HT1080 (cell line): ENCODE results near the gene GSTT4. TPM values are rescaled to one million over a fixed set of nuclear protein-coding genes. Genes with fewer than 3 reads are reported as not detected.
"Not testable (repeated sequence)": the region's sequence is repeated elsewhere in the genome, so short reads cannot be mapped to it uniquely, and the experiment has no call there.

Source experiments
- DNase-seq: peaks from one replicate; pipeline ENCODE4 v3.0.0-alpha.2; 2015; ENCODE audit warnings: low read depth
- polyA plus RNA-seq, 2 experiments: library from polyadenylated mRNA; depleted of rRNA; stranded (reverse); fragments of >200 nt; gene quantifications; 2 replicates each; pipeline ENCODE4 v1.2.3, GENCODE V29; 2015
- total RNA-seq: library from RNA; depleted of rRNA; stranded (reverse); fragments of >200 nt; shearing (Covaris generic); gene quantifications from 2 replicates; pipeline ENCODE4 v1.2.3, GENCODE V29; 2014; rRNA removed

GSTT4 gene
- total RNA-seq, result not detected in 2 replicates
- polyA plus RNA-seq (2015; cell fraction: cytosol; rRNA removed), result not detected in 2 replicates
- polyA plus RNA-seq (2015; cell fraction: nucleus; rRNA removed), result not detected in 2 replicates

DNA sequence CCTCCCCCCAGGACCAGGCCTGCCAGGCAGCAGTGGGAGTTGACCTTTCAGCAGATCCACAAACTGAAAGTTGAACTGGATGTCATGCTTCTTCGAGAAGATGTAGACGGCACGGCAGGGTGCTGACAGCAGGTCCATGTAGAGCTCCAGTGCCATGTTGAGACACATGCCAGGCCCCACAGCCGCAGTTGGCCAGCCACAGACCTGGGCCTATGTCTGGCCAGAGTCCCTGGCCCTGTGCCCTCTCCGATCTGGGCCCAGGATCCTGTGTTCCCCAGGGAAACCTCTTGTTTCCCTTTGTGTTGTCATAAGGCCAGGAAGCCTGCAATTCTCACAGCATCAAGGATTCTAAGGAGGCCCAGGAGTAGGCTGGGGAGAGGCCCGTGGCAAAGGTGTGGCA lies at the start of gene GSTT4:
TSS of gene GSTT4 (minus strand) at position 253 of the 400 bp plus-strand sequence. CDS start at position 156, 97 bp downstream.
- no peak for DNase-seq

DNA sequence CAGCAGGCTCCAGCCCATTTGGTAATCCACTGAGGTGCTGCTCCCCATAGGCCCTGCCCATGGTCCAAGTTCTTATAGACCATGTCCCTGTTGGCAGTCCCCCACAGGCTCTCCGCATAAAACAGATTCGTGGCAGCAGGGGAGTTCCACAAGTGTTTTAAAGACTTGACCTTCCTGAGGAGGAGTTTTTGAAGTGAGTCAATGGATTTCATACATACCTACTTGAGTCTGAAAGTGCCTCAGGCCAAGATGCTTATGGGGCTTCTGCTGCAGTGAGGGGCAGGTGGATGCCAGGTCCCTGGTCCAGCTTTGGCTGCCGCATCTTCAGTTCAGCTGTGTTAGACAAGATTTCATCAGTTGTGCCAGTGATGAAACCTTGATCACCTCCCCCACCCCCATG lies 49.1 kb upstream of the GSTT4 start:
- no peak for DNase-seq

DNA sequence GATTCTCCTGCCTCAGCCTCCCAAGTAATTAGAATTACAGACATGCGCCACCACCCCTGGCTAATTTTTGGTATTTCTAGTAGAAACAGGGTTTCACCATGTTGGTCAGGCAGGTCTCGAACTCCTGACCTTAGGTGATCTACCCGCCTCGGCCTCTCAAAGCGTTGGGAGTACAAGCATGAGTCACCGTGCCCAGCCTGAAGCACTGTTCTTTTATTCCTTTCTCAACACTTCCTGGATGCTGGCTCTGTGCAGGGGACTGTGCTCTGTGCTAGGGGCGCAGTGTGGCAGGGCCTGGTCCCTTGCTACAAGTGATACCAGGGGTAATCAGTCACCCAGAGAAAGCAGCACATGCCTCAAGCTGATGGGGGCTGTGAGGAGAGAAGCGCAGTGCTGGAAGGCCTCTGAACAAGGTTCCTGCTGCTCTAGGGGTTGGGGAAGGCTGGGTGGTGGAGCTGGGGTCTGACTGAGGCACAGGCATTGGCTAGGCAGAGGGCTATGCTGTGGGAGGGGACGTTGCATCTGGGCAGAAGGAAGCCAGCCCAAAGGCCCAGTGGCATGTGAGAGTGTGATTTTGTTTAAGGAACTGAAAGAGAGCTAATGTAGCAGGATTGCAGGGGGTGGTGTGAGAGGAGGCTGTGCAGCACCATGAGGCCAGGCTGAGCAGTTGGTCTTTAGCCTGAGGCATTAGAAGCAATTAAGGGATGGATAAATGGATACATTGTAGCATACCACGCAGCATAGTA lies 48.4 kb upstream of the GSTT4 start:
- no peak for DNase-seq

DNA sequence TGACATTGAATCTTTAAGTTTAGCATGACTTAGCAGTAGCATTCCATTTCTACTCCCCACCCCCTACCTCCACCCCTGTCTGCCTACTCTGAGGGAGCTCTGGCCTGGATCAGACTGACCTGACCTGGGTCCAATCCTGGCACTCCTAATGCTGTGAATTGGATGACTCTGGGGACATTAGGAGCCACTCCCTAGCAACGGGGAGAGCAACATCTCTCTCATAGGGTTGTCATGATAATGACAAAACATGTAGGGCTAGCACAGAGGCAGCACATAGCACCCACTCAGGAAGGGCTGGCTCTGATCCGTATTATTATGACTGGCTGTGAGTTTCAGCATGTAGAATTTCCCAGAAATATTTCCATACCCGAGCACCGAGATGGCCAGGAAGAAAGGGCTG lies 46.3 kb upstream of the GSTT4 start:
- no peak for DNase-seq

DNA sequence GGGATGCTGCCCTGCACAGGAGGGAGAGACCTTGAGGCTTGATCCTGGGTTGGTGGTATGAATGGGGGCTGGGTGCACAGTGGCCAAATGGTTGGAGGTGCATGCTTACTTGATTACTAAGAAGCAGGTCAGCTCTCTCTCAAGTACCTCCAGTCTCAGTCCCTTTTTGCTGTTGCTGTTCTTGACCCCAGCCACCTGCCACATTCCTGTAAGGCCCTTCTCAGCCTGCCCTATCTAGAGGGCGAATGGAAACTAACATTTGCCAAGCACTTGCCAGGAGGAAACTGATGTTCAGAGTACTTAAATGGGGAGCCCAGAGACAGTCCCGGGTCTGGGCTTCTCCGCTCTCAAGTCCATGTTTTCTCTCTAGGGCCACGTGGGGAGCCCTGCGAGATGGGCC lies 45.8 kb upstream of the GSTT4 start:
- no peak for DNase-seq

DNA sequence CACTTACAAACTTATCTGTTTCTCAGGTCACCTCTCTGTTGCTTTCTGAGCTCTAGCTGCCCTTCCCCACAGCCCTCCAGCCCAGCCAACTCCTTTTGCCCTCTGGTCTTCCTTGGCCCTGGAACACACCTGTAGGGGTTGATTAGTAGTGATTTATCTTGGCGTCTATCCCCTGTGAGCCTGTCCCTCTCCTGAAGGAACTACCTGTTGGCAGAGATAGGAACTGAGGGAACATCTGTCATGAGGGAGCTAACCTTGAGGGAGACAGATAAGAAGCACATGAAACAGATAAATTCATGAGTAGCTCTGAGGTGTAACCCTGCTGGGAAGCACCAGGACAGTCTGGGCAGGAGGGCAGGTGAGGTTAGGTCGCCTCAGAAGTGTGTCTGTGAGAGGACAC lies 44.7 kb upstream of the GSTT4 start:
- no peak for DNase-seq

DNA sequence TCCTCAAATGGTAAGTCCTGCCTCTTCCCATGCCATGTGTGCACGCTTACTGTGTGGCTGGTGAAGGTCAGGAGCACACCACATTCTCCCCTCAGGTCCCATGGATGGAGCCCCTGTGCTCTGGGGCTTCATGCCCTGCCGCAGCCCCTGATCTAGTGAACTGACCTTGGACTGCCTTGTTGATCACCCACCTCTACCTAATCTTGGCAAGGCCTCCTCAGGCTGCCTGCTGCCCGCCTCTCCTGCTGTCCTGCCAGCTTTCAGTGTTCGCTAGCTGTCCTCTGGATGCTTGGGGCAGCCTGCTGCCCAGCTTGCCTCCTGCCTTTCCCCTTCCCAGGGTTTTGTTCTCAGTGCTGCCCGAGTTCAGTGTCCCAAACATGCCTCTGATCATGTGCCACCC lies 44.0 kb upstream of the GSTT4 start:
- DNase-seq, result no peak

DNA sequence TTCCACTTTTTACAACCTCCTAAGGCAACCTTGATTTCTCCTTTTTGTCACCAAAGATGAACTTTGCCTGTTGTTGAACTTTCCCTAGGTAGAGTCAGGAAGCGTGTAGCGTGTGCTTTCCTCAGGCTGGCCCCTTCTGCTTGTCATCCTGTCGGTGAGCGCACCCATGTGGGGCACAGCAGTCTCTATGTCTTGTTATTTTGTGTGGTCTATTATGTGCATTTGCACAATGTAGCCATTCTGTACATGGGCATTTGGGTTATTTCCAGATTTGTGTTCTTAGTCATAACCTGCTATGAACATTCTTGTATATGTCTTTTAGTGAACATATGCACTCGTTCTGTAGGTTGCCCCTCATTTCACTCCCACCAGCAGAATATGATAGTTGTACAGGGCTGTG lies 40.8 kb upstream of the GSTT4 start:
- DNase-seq, result no peak

DNA sequence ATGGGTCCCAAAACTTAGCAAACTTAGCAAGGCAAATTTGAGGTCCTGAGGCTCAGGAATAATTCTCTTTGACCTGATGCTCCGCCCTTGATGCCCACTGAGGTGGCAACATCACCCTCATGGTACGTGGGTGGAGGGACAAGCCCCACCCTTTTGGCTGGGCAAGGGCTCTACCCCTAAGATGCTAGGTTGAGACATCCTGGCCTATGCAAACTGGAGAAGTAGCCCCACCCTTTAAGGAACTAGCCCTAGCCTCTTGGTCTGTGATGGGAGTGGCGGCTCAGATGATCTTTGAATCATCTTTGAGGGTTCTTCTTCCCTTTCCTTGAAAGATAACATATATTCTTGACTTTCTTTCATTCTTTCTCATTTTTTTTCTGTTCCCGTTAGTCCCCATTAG lies 38.7 kb upstream of the GSTT4 start:
- no peak for DNase-seq

DNA sequence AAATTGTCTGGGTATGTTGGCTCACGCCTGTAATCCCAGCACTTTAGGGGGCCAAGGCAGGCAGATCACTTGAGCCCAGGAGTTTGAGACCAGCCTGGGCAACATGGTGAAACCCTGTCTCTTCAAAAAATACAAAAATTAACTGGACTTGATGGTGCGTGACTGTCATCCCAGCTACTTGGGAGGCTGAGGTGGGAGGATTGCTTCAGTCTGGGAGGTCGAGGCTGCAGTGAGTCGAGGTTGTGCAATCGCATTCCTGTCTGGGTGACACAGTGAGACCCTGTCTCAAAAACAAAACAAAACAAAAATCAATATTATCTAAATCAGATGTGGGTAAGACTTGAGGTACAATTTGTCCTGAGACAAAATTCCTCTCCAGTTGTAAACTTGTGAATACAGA lies 38.2 kb upstream of the GSTT4 start:
- not testable (repeated sequence) for DNase-seq

DNA sequence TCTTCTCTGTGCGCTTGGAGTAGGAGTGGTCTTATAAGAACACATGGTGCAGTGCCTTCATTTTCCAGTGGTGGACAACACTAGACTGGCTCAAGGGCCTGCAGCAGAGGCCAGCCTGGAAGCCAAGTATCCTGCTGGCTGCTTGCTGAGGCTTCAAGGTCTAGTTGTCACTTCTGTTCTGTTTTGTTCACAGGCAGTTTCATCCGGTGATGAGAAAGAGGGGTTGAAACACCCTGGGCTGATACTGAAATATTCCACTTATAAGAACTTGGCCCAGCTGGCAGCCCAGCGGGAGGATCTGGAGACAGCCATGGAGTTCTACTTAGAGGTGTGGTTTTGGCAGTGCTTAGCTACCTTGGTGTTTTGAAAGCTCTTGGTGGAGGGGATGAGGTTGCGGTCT lies 35.7 kb upstream of the GSTT4 start:
- DNase-seq, result no peak

DNA sequence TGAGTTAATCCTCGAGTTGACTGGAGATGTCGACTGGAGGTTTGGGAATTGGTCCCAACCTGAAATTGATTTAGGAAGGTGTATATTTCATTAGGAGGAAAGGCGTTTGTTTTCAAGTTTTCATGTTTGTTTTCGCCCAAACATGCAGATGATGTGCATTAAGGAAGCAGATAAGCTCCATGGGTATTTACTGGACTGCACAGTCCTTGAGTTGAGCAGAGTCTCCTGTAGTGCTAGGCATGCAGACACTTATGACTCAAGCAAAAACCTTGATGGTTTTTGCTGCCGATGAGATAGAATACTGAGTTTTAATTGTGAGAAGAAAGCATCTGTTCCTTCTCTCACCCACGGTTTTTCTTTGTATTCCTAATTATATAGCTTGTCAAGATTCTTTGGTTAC lies 33.8 kb upstream of the GSTT4 start:
- DNase-seq, result no peak

DNA sequence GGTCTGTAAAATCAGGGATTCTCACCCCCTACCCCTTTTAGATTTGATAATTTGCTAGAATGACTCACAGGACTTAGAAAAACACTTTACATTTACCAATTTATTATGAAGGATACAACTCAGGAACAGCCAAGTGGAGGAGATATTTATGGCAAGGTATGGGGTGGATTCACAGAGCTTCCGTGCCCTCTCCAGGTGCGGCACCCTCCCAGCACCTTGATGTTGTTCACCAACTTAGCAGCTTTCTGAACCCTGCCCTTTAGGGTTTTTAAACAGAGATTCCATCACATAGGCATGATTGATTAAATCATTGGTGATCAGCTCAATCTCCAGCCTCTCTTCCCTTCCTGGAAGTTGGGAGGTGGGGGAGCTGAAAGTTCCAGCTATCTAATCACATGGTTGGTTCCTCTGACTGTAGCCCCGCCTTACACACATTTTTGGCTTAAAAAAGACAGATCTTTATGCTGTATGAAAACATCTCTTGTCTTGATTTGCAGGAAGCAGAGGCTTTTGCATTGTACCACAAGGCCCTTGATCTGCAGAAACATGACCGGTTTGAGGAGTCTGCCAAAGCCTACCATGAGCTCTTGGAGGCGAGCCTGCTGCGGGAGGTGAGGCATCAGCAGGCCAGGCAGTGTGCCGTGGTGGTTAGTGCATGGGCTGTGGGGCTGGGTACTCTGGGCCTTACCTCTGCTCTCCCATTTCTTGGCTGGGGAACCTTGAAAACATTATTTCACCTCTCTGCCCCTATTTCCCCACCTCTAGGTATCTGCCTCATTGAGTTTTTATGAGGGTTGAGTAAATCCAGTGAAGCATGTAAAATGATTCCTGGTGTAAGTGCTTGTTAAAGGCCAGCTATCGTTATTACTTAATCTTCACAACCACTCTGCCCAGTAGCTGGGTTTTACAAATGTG lies 32.9 kb upstream of the GSTT4 start:
- no peak for DNase-seq

DNA sequence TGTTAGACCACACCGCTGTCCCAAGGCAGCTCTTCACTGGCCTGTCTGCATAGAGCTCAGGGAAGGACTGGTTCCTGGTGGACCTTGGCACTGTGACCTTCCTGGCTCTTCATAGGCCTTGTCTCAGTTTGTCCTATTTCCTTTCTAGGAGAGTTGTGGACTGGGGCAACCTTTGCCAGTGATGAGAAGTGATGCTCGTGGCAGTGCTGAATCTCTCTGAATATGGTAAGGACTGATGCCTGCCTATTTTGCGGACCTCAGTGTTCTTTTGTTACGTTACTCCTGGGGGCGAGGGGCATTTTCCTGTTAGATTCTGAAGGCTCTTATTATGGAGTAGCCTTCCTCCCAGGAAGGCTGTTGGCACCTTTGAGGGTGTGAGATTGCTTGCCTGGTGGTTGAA lies 30.0 kb upstream of the GSTT4 start:
- no peak for DNase-seq

DNA sequence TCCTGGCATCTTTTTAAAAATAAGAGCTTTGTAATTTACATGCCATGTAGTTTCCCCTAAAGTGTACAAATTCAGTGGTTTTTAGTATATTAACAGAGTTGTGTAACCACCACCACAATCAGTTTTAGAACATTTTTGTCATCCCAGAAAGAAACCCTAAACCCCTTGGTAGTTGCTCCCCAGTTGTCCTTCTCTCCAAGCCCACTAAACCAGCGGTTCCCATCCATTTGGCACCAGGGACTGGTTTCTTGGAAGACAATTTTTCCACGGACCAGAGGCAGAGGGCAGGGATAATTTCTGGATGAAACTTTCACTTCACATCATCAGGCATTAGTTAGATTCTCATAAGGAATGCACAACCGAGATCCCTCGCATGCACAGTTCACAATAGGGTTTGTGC lies 28.5 kb upstream of the GSTT4 start:
- no peak for DNase-seq

DNA sequence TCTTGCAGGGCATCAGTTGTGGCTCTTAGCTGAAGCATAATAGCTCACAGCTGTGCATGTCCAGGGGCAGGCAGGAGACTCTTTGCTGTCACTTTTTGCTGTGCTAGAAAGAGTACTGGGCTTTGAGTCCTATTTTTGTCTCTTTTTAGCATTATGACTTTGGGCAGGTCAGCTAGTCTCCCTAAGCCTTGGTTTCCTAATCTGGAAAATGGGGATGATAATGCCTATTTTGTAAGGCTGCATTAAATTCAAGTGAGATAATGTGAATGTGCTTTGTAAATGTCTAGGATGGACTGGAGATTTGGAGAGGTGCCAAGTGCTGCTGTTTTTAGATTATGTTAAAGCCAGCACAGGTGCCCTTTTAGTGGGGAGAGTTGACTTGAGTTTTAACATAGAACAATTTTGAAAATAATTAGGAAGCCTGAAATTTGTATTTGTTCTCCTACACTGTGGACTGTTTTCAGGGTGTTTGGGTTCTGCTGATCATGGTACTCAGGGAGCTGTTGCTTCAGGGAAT lies 25.0 kb upstream of the GSTT4 start:
- no peak for DNase-seq

DNA sequence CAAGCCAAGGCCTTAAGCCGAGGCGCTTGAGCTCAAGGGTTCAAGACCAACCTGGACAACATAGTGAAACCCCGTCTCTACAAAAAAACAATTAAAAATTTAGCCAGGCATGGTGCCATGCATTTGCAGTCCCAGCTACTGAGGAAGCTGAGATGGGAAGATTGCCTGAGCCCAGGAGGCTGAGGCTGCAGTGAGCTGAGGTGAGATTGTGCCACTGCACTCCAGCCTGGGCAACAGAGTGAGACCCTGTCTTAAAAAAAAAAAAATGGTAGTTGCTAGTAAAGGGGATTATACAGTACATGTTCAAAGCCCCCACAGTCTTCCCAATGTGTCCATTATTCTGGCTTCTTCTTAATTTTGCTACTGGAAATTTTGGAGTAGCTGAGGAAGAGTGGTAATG lies 24.1 kb upstream of the GSTT4 start:
- no peak for DNase-seq

DNA sequence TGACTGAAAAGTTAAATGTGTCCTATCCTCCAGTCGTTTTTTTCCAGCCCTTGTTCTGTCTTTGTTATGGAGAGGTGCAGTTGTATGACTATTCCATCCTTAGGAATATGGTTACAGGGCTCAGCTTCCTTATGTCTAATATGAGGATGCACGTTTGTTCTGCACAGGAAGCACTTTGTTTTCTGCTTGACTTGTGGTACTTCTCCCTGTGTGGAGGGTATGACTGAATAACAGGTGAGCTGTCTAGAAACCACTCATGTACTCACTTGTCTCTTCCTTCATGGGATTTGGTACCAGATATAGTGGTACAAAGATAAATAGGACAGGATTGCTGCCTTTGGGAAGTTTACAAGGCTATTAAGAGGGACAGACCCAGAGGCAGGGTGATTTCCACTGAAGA lies 23.3 kb upstream of the GSTT4 start:
- no peak for DNase-seq

DNA sequence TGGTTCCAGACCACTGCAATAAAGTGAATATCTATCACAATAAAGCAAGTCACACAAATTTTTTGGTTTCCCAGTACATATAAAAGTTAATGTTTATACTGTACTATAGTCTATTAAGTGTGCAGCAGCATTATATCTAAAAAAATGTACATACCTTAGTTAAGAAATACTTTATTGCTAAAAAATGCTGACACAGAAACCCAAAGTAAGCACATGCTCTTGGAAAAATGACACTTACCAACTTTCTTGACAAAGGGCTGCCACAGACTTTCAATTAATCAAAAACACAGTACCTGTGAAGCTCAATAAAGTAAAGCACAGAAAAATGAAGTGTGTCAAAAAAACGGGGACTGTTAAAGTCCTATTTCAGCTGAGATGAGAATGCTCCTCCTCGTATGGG lies 22.7 kb upstream of the GSTT4 start:
- DNase-seq, result no peak

DNA sequence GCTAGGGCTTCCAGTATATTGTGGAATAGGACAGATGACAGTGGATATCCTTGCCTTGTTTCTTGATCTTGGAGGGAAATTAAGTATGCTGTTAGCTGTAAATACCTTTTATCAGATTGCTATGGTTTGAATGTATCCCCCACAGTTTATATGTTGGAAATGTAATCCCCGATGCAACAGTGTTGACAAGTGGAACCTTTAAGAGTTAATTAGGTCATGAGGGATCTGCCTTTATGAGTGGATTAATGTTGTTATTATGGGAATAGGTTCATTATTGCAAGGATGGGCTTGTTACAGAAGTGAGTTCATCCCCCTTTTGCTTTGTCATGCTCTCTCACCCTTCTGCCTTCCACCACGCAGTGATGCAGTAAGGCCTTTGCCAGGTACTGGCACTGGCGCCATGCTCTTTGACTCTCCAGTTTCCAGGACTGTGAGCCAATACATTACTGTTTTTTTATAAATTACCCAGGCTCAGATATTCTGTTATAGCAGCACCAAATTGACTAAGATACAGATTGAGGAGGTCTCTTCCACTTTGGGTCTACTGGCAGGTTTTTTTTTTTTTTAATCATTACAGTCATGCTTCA lies 22.2 kb upstream of the GSTT4 start:
- DNase-seq, result no peak

DNA sequence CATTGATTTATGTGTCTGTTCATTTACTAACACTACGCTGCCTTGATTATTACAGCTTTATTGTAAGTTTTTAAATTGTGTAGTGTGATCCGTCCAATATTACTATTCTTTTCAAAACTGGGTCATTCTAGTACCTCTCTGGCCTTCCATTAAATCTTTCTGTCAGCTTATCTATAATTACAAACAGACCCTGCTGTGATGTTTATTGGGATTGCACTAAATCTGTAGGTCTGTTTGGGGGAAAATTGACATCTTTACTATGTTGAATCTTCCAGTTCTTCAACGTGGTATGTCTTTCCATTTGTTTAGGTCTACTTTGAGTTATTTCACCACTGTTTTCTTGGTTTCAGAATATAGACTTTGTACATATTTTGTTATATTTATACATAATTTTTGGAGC lies 21.5 kb upstream of the GSTT4 start:
- DNase-seq, result no peak

DNA sequence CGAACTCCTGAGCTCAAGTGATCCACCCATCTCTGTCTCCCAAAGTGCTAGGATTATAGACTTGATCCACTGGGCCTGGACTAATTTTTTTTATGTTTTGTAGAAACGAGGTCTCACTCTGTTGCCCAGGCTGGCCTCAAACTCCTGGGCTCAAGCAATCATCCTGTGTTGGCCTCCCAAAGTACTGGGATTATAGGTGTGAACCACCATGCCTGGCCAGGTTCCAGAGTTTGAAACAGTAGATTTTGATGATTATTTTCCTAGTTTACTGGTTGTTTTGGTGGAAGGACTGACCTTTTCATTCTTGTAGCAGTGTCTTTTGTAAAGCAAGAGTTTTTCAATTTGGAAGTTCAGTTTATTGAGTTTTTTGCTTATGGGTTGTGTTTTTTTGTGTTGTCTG lies 20.8 kb upstream of the GSTT4 start:
- DNase-seq, result no peak
